GM18520 (cell line): ENCODE data around the gene TLE4.
A peak's percentile ranks its signal among the peaks of the same experiment; 100 is the strongest.
"Not testable (repeated sequence)": the region's sequence is repeated elsewhere in the genome, so short reads cannot be mapped to it uniquely, and the experiment has no call there.

Source experiments
- ATAC-seq: cut with Tn5 transposase; IDR thresholded peaks from one replicate; pipeline ENCODE4 v1.9.1; 2021; ENCODE audit not compliant: unreplicated experiment

TLE4 gene

DNA sequence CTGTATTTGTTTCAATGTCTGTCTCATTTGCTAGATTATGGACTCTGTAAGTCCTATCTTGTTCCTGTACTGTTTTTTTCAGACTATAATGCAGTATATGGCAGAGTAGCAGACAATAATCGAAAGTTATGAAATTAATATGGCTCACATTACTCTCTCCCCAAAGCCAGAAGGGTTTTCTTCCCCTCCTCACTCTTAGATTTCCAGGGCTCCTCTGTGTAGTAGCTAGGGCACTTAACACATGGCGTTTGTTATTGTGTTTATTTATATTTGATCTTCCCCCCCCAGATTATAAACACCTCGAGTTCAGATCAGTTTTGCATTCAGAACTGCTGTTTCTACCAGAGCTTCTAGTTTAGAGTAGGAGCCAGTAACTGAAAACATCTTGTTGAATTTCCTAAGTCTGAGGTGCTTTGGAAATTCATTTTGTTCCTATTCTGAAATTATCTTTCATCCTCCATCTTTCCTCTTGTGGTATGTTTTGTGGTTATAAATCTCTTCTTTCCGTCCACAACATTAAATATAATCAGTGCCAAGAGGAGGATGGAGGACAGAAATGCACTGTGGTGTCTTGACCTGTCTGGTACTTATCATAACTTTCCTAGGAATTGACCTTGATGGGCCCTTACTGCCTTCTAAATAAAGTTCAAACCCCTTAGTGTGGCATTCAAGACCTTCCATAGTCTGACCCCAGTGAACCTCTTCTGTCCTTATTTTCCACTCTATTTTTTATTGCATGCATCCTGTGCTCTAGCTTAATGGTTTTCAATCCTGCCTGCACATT, 27.0 kb downstream of the TLE4 start:
- no peak for ATAC-seq

DNA sequence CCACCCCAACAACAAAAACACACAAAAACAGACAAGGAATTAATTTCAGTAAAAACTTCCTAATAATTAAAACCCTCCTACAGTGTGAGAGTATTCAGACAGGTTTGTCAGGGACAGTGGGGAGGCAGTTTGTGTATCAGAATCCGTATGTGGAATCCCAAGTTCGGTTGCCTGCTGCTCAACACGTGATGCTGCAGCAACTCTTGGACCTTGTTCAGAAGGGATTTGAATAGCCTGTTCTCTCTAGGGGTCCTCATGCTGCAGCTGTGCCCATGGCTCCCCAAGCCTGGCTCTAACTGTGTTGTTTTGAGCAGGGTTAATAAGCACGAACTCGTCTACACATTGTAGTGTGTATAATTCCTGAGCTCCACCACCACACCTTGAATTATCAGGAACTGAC, 28.7 kb downstream of the TLE4 start:
- ATAC-seq: no peak

DNA sequence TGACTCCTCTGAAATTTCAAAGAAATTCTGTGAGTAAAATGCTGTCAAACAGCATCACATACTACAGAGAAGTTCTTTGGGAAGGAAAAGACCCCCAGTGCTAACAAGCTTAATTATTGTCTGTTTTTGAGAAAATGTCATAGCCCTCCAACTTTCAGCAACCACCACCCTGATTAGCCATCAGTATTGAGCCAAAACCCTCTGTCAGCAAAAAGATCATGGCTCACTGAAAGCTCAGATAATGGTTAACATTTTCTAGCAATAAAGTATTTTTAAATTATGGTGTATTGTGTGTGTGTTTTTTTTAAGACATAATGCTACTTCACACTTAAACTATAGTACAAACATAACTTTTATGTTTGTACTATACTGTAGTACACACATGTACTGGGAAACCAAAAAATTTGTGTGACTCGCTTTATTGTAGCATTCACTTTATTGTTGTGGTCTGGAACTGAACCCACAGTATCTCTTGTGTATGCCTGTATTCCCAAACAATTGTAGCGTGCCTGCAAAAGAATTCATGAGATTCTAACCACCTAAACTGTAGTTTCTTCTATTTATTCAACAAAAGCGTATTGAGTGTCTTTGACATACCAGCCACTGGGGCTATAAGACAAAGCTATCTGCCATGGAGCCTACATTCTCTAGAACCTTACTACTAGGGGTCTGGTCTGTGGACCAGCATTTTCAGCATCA, 31.6 kb downstream of the TLE4 start:
- ATAC-seq: no peak

DNA sequence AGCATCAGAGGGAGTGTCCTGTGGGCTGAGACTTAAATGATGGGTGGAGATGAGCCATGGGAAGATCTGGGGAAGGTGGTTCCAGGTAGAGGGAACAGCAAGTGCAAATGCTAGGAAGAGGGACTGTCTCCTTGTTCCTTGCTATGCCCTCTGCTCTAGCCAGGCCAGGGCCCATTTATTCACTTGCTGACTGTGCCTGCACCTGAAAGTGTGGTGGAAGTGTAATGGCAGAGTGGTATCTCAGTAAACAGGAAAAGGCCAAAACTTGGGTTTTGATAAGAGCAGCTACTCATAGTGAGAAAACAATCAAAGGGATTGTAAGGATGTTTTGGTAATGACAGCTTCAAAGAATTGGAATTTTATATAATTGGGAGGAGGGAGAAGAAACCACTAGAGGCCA, 32.4 kb downstream of the TLE4 start:
- no peak for ATAC-seq

DNA sequence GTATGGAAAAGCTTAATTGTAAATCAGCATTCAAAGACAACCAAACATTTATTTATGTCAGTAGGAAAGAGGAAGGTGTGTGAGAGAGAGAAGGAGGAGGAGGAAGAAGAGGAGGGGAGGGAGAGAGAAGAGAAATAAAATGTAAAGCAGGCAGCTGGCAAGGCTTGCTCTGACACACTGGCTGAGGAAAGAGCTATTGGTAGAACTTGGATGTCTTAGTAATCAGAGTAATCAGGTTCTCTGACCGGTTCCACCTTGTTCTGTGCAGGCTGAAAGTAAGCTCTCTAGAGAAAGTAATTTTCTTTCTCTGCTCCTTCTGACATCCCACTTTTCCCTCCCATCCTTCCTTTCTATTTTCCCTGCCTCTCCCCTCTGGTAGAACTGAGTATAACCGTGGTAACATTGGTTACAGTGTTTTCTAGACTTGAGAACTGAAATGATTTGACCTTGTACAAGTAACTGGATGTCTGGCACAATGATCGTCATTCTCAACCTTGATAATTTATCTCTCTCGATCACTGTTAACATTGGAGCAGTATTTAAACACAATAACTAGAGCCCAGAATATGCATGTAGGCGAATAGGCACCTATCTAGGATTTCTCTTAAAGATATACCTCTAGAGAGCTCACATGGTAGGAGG, 33.3 kb downstream of the TLE4 start:
- ATAC-seq: no peak

DNA sequence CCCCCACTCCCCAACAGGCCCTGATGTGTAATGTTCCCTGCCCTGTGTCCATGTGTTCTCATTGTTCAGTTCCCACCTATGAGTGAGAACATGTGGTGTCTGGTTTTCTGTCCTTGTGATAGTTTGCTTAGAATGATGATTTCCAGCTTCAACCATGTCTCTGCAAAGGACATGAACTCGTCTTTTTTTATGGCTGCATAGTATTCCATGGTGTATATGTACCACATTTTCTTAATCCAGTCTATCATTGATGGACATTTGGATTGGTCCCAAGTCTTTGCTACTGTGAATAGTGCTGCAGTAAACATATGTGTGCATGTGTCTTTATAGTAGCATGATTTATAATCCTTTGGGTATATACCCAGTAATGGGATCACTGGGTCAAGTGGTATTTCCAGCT, 34.8 kb downstream of the TLE4 start:
- not testable (repeated sequence) for ATAC-seq

DNA sequence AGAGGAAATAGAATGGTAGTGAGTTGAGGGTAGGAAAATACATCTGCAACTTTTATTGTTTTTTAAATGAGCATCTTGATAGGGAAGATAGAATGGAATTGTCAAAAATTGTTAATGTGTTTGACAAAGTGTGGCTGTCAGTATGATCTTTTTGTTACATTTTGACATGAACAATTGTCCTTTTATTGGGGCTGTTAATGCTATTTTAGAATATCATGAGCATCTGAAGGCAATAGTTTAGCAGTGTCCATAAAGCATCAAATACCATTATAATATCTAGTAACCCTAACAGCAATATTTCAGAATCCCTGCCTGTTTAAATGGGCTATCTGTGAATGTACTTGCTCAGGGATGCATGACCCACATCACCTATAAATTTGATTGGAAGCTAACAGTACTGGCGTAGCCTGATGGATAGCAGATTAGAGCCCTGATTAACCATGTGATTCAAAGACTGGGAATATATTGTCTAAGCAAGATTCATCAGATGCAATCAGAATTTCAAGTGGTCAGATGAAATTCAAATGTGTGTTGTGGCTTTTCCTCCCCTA, 37.8 kb downstream of the TLE4 start:
- ATAC-seq: no peak

DNA sequence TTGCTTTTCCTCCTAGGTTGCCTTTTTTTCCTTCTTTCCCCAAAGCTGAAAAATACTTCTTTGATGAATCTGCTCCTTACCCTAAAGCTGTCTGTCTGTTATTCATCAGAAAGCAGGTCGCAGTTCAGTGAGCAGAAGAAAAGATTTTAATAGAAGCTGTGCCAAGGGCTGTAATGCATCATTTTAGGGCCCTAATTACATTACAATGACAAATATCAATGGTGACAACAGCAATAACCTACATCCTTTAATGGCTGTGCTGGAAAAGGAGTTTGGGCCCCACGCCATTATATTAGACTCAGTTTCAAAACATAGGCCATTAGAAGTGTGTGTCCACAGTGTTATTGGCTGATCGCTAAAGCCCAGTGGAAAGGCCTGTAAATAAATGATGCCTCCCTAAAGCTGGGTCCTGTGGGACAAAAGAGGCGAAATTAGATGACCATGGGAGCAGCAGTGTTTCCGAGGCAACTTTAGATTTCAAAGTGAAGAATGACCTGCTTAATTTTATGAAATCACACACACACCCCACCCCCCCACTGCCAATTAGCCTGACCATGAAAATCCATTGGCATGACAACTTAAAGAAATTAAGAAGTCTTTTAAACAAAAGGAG, 38.4 kb downstream of the TLE4 start:
- ATAC-seq: no peak

DNA sequence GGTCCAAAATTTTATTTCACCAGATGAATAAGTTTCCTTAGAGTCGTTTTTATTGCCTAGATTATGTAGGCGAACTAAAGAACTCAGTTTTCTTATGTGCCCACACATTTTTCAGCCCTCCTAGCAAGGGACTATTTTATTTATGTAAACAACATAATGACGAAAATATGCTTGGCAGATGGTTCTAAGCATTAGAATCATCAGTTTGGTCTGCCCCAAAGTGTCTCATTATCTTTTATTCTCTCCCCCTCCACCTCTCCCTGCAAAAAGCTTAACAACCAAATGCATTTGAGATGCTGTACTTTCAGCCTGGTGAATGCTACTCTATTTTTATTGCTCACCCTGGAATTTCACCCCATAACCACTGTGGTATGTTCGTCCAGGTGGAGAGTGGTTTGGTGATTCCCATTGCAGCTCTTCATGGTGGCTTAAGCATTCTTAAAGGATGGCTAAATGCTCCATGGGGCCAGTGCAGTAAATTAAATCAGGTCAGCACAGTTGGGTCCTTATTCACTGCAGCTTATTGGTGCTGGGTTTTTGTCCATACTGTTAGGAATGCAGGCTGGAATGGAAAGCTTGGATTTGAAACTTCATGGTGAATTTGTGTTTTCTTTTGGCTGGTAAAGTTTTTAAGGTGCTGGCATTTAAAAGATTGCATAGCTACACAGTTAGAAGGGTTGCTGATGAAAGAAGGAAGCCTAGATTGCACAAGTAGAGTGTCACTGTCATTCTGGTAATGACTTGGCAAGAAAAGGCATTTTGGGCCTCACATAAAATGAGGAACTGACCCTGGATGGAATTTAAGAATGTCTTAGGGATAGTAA, 39.2 kb downstream of the TLE4 start:
- peak; percentile 86 for ATAC-seq

DNA sequence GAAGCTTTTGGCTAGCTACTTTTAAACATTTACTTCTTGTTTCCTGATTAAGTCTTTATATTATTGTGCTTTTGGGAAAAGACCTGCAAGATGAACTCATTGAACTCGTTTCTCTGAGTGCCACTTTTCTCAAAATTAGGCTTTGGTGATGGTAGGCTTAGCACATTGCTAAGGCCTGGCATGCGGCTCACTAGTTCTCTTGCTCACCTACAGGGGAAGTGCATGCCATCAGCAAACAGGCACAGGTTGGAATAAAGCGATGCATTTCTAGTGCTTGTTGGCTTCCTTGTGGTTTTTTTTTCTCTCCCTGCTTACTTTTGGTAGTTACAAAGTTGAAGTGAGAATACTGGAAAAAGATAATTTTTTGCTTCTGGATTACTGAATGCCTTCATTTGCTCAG, 41.4 kb downstream of the TLE4 start:
- ATAC-seq: no peak

DNA sequence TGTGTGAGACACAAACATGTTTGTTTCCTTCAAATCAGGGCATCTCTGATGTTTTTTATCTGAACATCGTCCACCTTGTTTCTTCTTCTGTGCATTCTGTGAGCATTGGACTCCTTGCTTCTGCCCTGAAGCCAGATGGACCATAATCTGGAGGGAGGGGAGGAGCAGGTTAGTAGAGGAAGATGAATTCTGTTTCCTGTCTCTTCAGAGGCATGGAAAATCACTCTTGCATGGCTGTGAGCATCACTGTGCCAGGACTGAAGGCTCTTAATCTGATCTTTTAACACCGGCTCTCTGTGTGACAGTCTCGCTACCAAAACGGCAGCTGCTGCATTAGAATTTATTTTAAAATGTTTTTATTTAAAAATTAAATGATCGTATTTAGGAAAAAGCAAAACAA, 43.3 kb downstream of the TLE4 start:
- ATAC-seq: no peak

DNA sequence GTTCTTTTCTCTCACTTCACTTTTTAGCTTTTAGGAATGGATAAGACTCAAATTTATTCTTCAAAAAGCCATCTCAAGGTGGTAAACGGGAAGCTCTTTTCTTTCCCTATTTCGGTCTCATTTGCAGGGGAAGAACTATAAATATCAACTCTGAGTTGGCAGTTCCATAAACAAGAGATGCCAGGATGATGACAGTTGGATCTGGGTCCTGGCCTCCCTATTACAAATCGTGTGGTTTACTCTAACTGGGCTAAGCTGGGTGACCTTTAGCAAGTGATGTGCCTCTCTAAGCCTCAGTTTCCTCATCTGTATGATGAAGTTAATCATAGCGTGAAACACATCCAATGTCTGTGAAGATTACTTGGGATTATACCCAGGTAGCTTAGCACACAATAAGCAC, 44.2 kb downstream of the TLE4 start:
- ATAC-seq: no peak

DNA sequence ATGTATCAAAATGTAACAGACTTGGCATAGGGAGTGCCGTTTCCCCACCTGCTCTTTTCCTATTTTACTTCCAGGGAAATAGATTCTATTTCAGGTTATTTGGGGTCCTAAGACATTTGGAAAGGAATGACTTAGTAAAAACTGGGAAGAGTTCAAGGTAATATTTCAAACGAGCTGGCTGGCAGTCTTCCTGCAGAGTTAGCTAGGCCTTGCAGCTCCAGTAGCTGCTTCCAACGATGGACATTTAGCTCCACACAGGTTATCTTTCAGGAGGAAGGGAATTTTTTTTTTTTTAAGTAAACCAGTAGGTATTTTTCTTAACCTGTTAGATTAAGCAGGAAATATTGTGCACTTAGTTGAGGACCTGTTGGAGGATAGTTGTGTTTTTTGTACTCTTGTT, 45.2 kb downstream of the TLE4 start:
- no peak for ATAC-seq

DNA sequence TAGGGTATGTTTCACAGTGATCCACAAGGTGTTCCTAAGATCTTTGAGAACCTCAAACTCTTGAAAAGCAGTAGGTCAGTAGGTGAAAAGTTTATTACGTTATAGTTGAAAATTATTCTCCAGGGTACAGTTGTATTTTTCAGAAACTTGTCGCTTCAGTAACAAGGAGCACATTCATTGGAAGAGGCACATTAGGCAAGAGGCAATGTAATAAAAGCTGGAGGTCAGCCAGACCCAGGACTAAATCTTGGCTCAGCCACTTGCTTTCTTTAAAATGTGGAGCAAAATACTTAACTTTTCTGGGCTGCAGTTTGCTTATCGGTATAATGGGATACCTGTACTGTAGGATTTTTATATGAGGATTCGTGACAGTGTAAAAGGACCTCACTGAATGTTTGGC, 45.6 kb downstream of the TLE4 start:
- no peak for ATAC-seq

DNA sequence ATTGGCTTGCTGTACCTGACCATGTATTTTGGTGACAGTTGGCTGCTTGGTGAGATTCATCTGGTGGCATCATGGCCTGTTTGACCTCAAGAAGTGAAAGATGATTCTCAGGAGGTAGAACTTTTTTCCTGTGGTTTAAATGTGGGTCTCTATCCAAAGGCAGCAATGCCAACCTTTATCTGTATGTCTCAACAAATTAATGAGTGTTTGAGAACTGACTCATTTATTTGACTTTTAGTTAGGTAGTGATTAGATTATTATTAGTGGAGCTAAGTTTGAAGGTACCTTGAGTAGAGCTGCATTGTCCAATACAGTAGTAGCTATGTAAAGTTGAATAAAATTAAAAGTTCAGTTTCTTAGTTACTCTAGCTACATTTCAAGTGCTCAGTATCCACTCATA, 48.2 kb downstream of the TLE4 start:
- ATAC-seq: no peak

DNA sequence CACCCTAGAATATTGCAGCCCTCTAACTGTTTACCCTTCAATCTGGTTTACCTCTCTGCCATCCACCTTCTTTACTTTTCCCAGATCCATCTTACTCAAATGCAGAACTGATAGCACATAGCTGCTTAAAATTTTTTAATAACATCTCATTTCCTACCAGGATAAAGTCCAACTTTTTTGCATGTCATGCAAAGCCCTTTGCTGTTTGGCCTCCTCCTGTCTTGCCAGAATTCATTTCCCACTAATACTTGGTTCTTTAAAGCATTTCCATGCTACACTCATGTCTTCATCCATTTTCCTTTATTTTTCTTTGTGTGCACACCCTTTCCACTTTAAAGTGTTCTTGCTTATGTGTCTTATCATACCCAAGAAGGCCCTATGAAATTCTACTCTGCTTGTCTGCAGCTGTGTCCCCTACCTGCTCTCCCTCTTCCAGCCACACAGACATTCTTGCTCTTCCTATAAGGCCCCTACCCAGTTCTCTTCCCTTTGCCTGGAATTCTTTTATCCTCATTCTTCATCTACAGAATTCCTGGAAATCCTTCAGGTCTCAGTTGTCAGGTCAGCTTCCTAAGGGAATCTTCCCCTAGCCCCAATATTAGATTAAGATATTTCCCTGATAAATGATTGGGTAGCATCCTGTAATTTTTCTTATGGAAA, 50.3 kb downstream of the TLE4 start:
- no peak for ATAC-seq

DNA sequence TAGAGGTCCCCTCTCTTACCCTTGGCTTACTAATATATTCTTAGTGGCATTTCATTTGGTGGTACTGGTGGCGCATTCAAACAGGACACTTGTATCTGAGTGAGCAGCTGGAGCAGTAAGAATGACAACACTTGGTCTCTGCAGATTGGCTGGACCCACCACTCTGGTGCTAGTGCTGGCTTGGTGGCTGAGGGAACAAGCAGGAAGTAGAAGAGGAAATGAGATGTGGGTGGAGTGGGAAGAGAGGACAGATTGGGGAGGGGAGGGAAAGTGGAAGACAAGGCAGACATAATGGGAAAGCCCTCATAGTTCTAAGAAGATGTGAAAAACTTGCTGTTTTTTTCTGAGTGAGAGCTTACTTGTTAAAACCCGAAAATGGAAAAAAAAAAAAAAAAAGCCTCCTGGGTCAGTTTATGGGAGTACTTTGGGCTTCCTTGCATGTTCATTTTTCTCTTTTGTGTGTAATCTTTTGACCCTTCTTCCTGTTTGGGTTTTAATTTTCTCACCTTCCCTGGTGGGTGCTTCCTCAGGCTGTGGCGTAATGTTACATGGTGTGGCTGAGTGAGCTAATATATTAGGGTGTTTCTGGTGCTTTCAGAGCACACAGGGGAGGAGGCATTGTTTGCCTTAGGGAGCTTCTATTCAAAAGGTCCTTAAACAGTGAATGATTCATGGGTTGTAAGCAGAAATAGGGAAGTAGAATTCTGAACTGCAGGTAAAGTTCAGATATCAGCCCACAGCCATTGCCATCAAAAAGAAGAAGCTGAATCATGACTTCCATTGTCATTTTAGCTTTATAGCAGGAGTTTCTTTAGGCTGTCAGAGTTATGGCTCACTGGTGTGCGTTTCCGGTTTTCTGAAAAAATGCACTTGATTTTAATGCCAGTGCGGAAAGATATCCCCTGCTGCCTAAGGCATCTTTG, 52.3 kb downstream of the TLE4 start:
- ATAC-seq: peak; percentile 97

DNA sequence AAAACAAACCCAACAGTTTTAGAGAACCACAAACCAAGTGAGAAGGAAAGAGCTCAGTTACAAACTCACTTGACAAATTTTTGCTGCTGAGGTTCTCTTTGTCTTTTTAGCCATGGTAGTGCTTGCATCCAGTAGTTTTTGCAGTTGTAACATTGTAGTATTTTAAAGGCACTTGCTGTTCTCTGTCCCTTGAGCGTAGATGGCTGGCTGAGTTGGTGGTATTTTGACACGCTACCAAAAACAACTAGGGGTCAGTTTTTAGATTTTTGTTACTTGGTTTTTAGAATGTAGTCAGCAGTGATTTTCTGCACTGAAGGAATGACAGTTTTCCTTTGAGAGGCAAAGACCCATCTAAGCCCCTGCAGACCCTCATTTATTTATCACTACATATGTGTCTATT, 58.0 kb downstream of the TLE4 start:
- ATAC-seq: no peak
